ENCODE measurements around the gene ZNF451.
"Not testable (repeated sequence)": the region's sequence is repeated elsewhere in the genome, so short reads cannot be mapped to it uniquely, and the experiment has no call there.

The ZNF451 gene

DNA sequence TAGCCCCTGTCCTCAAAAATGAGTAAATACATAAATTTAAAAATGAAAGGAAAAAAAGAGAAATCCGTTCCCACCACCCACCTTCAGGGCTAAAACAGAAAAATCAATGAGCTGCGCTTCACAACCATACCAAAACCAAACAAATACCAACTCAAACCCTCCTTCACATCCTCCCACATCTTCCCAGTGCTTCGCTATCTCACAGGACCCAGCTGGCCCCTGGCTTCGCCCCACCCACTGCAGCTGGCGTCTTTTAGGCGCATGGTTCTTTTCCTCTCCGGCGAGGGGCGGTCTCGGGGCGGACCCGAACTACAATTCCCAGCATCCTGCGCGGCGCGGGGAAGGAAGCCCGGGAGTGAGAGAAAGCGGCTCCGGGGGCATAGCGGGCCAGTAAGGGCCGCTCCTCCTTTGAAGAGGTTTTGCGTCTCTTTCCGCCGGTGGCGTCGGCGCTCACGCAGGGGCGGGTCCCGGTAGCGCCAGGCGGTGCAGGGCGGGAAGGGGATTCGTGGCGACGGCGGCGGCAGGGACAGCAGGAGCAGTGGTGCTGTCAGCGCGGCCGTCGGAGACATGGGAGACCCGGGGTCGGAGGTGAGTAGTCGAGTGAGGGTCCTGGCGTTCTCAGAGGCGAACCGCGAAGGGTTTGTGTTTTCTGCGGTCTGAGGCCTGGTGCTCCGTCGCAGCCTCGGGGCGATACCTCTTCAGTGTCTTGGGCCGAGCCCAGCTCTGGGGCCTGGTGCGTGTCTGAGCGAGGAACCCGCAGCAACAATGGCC, at the start of gene ZNF451:
Gene ZNF451, plus strand, starts transcription at position 502 of the 771 bp plus-strand sequence. Its CDS starts 66 bp downstream, at position 568.
- peak; percentile 95 for DNase-seq

DNA sequence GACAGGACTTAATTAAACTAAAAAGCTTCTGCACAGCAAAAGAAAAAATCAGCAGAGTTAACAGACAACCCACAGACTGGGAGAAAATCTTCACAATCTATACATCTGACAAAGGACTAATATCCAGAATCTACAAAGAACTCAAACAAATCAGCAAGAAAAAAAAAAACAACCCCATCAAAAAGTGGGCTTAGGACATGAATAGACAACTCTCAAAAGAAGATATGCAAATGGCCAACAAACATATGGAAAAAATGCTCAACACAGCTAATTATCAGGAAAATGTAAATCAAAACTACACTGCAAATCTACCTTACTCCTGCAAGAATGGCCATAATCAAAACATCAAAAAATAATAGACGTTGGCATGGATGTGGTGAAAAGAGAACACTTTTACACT, 45.9 kb upstream of the ZNF451 start:
- not testable (repeated sequence) for DNase-seq

DNA sequence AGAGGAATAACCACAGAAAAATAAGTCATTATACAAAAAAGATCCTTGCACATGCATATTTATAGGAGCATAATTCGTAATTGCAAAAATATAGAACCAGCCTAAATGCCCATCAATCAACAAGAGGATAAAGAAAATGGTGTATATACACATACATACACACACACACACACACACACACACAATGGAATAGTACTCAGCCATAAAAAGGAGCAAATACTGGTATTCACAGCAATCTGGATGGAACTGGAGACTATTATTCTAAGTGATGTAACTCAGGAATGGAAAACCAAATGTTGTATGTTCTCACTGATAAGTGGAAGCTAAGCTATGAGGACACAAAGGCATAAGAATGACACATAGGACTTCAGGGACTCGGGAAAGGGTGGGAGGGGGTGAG, 45.4 kb upstream of the ZNF451 start:
- DNase-seq = no peak

GRCh38 chr6:57046332-57047256, 43.4 kb upstream of the ZNF451 start, which contains the start of gene KIAA1586:
TSS of gene KIAA1586 (plus strand) at chr6:57046693. CDS start at chr6:57046756, 63 bp downstream.
- peak; percentile 78 for DNase-seq

GRCh38 chr6:57047257-57047585, 42.8 kb upstream of the ZNF451 start:
- not testable (repeated sequence) for DNase-seq

- not testable (repeated sequence) for DNase-seq
Measured at GRCh38 chr6:57047859-57048258, 42.1 kb upstream of the ZNF451 start.

DNA sequence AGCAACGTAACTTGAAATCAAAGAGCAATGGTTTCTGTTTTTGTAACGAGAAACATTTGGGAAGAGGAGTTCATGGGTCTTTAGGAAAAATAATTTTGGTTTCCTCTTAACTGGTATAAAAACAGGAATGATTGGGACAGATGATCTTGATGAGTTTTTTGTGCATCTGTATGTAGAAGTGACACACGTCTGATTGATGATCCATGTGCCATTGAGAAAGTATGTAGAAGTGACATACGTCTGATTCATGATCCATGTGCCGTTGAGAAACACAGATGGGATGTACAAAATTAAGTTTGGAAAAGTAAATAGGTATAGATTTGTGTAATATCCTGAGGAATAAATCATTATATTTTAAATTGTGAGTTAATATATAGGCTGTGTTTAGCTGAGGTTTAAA, 41.4 kb upstream of the ZNF451 start:
- DNase-seq = no peak

DNA sequence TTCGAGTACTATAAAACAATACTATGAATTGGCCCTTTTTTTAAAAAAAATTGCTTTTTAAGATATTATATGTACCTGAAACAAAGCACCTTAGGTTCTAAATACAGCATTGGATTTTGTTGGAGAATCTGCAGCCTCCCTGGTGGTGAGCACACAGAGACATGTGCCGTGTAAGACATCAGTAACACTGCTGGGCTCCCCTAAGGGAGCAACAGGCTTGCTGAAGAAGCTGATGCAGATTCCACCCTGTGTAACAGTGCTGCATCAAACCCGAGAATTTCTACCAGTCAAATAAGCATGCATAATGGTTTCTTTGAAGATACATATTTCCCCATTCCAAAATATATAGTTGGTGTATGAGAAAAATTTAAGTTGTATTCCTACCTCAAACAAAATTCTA, 26.1 kb upstream of the ZNF451 start:
- no peak for DNase-seq

GRCh38 chr6:57064809-57065208, 25.2 kb upstream of the ZNF451 start:
- DNase-seq = no peak

DNA sequence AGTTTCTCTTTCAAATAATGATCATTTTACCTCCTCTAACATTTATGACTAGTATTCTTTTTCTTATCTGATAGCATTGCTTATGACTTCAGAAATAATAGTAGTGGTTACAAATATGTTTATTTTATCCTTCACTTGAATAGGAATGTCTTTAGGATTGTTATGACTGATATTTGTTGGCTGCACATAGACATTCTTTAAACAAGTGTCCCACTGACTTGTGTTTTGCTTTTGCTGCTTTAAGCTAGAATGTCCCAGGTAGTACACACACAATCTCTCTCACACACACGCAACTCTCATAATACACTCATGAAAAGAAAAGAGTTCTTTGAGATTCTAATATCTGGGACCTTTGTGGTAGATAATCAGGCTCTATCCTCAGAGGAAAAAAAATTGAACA, 21.9 kb upstream of the ZNF451 start:
- no peak for DNase-seq

DNA sequence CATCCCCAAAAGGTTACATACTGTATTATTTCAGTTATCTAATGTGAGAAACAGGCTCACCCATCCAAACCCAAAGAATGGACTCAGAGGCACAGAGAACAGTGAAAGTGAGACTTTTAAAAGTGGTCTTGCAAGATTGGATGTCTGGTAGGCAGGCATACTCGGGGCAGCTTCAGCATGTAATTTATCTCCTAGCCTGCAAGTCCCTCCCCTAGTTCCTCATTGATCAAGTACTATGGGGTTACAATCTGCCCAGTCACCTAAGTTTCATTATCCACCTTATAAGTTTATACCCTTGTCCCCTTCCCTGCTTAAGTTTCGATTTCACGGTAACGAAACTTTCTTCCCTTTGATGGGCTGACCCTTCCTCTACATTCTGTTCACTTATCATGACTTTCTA, 20.8 kb upstream of the ZNF451 start:
- DNase-seq = no peak

- no peak for DNase-seq
Measured at GRCh38 chr6:57069920-57070331, 20.1 kb upstream of the ZNF451 start.

GRCh38 chr6:57072108-57072507, 17.9 kb upstream of the ZNF451 start:
- no peak for DNase-seq

DNA sequence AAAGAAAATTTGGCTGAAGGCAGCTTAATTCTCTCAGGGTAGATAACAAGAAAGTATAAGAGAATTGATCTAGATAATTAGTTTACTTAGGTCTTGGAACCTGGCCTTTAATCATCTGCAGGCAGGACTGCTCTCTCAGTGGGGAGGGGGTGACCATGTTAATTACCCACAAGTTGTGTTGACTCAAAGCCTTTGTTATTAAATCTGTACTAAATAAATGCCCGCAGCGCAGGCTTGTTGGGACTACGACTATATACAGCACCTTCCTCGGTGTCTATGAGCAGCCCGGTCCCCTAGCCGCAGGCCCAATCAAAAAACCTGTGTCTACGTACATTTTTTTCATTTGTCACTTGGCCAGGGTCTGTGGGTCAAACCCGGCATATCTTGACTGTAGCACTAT, 15.6 kb upstream of the ZNF451 start:
- no peak for DNase-seq

DNA sequence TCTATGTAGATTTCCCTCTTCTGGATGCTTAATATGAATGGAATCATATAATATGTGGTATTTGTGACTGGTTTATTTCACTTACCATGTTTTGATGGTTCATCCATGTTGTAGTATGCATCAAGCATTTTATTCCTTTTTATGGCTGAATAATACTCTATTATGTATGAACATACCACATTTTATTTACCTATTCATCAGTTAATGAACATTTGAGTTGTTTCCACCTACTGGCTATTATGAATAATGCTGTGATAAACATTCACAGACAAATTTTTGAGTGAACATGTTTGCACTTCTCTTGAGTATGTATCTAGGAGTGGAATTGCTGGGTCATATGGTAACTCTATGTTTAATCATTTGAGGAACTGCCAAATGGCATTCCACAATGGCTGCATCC, 14.9 kb upstream of the ZNF451 start:
- no peak for DNase-seq

DNA sequence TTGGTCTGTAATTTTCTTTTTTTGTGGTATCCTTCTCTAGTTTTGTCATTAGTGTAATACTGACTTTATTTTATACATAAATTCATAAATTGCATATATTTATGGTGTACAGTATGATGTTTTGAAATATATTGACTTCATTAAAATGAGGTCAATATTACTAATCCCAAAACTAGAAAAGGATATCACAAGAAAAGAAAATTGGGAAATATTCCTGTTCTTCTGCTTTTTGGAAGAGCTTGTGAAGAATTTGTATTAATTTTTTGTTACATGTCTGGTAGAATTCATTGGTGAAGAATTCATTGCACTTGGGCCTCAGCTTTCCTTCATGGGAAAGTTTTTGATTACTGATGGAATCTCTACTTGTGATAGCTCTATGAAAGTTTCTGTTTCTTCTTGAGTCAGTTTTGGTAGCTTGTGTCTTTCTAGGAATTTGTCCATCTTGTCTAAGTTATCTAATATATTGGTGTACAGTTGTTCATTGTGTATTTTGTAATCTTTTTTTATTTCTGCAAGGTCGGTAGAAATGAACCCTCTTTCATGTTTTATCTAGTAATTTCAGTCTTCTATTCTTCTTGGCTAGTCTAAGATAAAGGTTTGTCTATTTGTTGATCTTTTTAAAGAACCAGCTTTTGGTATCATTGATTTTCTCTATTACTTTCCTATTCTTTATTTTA, 11.3 kb upstream of the ZNF451 start:
- DNase-seq = no peak

DNA sequence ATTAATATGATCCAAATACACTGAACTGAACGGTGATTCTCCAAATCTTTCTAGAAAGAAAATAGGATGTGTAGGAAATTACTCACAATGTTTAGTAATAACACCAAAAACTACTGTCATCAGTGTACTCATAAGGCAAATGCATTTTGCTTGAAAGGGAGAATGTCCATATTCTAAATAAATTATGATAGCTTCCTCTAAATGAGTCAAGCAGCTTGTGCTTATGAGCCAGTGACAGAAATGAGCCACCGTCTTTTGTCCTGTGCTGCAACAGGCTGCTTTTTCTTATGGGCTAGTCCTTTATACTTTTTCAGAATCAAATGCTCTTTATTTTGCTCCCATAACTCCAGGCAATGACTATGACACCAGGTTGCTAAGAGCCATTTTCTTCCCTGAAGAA, 4.5 kb upstream of the ZNF451 start:
- no peak for DNase-seq

DNA sequence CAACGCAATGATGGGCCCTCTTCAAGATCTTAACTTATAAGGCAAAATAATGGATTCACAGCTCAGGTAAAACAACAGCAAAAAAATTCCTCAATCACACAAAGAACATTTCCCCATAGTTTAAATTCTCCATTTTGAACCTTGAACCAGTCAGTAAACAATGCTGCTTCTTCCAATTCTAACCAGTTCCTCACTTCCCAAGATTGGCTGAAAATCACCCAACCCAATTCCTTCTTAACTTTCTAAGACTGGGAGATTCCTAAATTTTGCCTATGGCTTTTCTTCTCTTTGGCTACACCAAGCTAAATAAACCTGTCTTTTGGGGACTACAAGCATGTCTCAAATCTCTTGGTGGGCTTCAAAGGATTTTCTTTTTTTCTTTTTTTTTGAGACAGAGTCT, 3.1 kb upstream of the ZNF451 start:
- DNase-seq = no peak

DNA sequence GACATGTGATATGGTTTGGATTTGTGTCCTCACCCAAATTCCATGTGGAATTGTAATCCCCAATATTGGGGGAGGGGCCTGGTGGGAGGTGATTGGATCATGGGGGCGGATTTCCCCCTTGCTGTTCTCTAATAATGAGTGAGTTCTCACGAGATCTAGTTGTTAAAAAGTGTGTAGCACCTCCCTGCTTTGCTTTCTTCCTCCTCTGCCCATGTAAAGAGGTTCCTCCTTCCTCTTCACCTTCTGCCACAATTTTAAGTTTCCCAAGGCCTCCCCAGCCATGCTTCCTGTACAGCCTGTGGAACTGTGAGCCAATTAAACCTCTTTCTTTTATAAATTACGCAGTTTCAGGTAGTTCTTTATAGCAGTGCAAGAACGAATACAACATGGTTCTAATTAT, 2.1 kb upstream of the ZNF451 start:
- DNase-seq = no peak

DNA sequence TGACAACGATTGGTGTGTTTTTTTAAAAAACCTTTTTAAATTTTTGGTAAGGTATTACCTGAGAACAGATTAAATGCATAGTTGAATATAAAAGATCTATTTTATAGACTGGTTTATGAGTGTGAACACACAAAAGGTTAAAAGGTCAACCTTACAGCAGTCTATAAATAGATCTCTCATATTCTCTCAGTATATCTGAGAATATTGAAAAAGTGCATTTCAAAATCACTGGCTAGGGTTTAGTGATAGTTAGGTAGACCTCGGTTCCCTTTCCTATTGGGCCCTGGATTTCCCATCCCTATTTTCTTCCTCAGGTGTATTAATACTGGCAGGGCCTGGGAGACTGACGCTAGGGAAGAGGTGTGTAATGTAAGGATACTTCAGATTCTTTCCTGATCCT, 723 bp upstream of the ZNF451 start:
- no peak for DNase-seq

DNA sequence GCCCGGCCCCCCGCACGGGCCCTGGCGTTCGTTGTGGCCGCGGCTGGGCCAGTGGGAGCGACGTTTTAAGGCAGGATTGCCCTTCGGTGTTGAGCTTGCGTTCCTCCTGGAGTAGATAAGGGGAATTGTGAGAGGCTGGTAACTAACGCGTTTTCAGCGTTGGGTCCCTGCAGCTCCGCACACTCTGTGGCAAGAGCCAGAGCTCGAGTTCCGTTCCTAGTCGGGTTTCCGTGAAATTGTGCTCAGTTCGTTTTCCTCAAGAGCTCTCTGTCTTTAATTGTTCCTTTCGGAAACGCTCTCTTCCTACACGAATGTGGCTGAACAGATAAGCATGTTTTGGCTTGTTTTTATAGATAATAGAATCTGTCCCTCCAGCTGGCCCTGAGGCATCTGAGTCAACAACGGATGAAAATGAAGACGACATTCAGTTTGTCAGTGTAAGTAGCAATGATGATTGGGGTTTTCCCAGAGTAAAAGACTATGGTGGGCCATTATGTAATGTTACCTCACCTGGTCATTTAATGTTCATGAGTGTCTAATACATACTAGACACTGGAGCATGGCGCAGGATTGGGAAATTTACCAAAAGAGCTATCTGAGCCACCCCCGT, 575 bp downstream of the ZNF451 start:
- not testable (repeated sequence) for DNase-seq

GRCh38 chr6:57091375-57091774, 1.4 kb downstream of the ZNF451 start:
- not testable (repeated sequence) for DNase-seq

DNA sequence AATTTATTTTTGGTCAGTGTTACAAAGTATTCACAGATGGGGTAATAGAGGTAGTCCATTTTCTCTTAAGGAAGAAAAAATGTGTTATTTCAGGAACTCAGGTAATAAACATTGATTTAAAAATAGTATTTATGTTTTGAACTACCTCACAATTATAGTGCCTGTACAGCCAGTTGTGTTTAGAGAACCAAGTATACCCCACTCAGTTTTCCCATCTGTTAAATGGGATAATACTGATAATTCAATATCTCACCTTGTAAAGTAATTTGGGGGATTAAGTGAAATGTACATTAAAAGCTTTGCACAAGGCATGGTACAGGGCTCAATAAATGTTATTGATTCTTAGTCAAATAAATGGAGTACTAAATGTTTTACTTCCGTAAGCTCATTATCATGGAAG, 4.7 kb downstream of the ZNF451 start:
- DNase-seq = no peak

Data from DMS 273 treated with DMSO at 0.1 percent for 48 hours (cell line).